Neural progenitor cell (in vitro differentiated cells): ENCODE results near the gene MEI1. TPM values are rescaled to one million over a fixed set of nuclear protein-coding genes. Genes with fewer than 3 reads are reported as not detected.

Source experiments
- DNase-seq: peaks from one replicate; pipeline ENCODE4 v3.0.0-alpha.2; 2016; ENCODE audit warnings: low spot score
- H2AFZ ChIP-seq: fragments of 200-600 bp; sonication (generic); replicated peaks from 2 replicates; pipeline ENCODE4 v1.6.1; 2016; ENCODE audit warnings: antibody characterized with exemption
- H3F3A ChIP-seq: fragments of 200-600 bp; sonication (generic); 2 replicates; pipeline ENCODE4 v1.6.1; 2016; ENCODE audit warnings: antibody characterized with exemption, low read depth
- H3K27ac ChIP-seq: fragments of 200-600 bp; sonication (generic); 2 replicates; pipeline ENCODE4 v1.5.1; 2016; ENCODE audit warnings: mild to moderate bottlenecking
- H3K27me3 ChIP-seq: fragments of 200-600 bp; sonication (generic); 2 replicates; pipeline ENCODE4 v1.6.1; 2016; ENCODE audit warnings: mild to moderate bottlenecking, moderate library complexity
- H3K36me3 ChIP-seq: fragments of 200-600 bp; sonication (generic); 2 replicates; pipeline ENCODE4 v1.5.1; 2016
- H3K4me1 ChIP-seq: fragments of 200-600 bp; sonication (generic); 2 replicates; pipeline ENCODE4 v1.6.1; 2016; ENCODE audit warnings: mixed run types
- H3K4me2 ChIP-seq: fragments of 200-600 bp; sonication (generic); 2 replicates; pipeline ENCODE4 v1.6.1; 2016
- H3K4me3 ChIP-seq: fragments of 200-600 bp; sonication (generic); 2 replicates; pipeline ENCODE4 v1.5.1; 2016
- H3K79me2 ChIP-seq: fragments of 200-600 bp; sonication (generic); 2 replicates; pipeline ENCODE4 v1.6.1; 2016; ENCODE audit warnings: low read depth
- H3K9ac ChIP-seq: fragments of 200-600 bp; sonication (generic); 2 replicates; pipeline ENCODE4 v1.6.1; 2016
- H3K9me3 ChIP-seq: fragments of 200-600 bp; sonication (generic); 2 replicates; pipeline ENCODE4 v1.5.1; 2016; ENCODE audit warnings: low read depth
- H4K20me1 ChIP-seq: fragments of 200-600 bp; sonication (generic); 2 replicates; pipeline ENCODE4 v1.6.1; 2016; ENCODE audit warnings: low read depth
- H3K27ac Mint-ChIP-seq: 3 replicates; pipeline ENCODE4 v1.8.0; 2021; ENCODE audit warnings: mixed read lengths
- H3K27me3 Mint-ChIP-seq: 2 replicates; pipeline ENCODE4 v1.8.0; 2022; ENCODE audit warnings: low read depth, mild to moderate bottlenecking, inconsistent platforms, moderate library complexity, mixed read lengths; ENCODE audit not compliant: insufficient read depth
- H3K36me3 Mint-ChIP-seq: 3 replicates; pipeline ENCODE4 v1.8.0; 2021; ENCODE audit warnings: mixed read lengths
- H3K4me1 Mint-ChIP-seq: 3 replicates; pipeline ENCODE4 v1.8.0; 2021; ENCODE audit warnings: mixed read lengths
- H3K4me3 Mint-ChIP-seq: 3 replicates; pipeline ENCODE4 v1.8.0; 2021; ENCODE audit warnings: mild to moderate bottlenecking, moderate library complexity, mixed read lengths
- H3K9me3 Mint-ChIP-seq: 3 replicates; pipeline ENCODE4 v1.8.0; 2020; ENCODE audit warnings: mixed read lengths
- CTCF ChIP-seq: fragments of 200-600 bp; sonication (generic); IDR thresholded peaks from 2 replicates; pipeline ENCODE4 v1.5.1; 2017; ENCODE audit warnings: antibody characterized with exemption, mild to moderate bottlenecking
- EZH2 ChIP-seq: fragments of 200-600 bp; sonication (generic); IDR thresholded peaks from 2 replicates; pipeline ENCODE4 v1.6.1; 2017; ENCODE audit warnings: antibody characterized with exemption, mild to moderate bottlenecking, moderate library complexity
- EZH2phosphoT487 ChIP-seq: fragments of 200-600 bp; sonication (generic); IDR thresholded peaks from 2 replicates; pipeline ENCODE4 v1.6.1; 2017; ENCODE audit warnings: antibody characterized with exemption
- total RNA-seq: library from RNA; depleted of rRNA; stranded (reverse); fragments of >200 nt; gene quantifications from 2 replicates; pipeline ENCODE4 v1.2.3, GENCODE V29; 2015; ENCODE audit warnings: low replicate concordance

MEI1 gene
- total RNA-seq, 1 donor from 2014 or later, result not detected

GRCh38 chr22:41758231-41758630, 58.9 kb downstream of the MEI1 start:
- Mint-ChIP-seq H3K4me3 (no peak overlapping the region), H3K9me3 (no peaks in the 10 kb centered on the region), H3K36me3 (no peaks in the 10 kb centered on the region), H3K27me3 (peaks cover 6% of the 10 kb centered on the region), H3K4me1 (peaks cover 10% of the 10 kb centered on the region), H3K27ac (no peak overlapping the region)
- Histone ChIP-seq H3K4me3 (no peak overlapping the region), H3K36me3 (no peaks in the 10 kb centered on the region), H3K4me2 (no peak overlapping the region), H3K4me1 (peaks cover 1% of the 10 kb centered on the region), H3K79me2 (no peaks in the 10 kb centered on the region), H3K9me3 (no peaks in the 10 kb centered on the region), H3K9ac (no peak overlapping the region), H2AFZ (no peak overlapping the region), H3K27ac (no peak overlapping the region), H3K27me3 (no peaks in the 10 kb centered on the region), H4K20me1 (no peaks in the 10 kb centered on the region), H3F3A (peaks cover 8% of the 10 kb centered on the region)
- TF ChIP-seq EZH2 (no peak), CTCF (no peak), EZH2phosphoT487 (no peak)
- no peak for DNase-seq

GRCh38 chr22:41762980-41763779, 63.9 kb downstream of the MEI1 start:
- peaks cover 10% of the 10 kb centered on the region for H3K4me1 Mint-ChIP-seq
- TF ChIP-seq CTCF (peak; percentile 90), EZH2 (no peak)
- Histone ChIP-seq H3K36me3 (no peaks in the 10 kb centered on the region), H3K27ac (no peak overlapping the region), H3K4me1 (peaks cover 3% of the 10 kb centered on the region), H4K20me1 (no peaks in the 10 kb centered on the region), H3K9ac (no peak overlapping the region), H3K27me3 (no peaks in the 10 kb centered on the region), H3K79me2 (no peaks in the 10 kb centered on the region), H3K4me2 (no peak overlapping the region), H3K9me3 (no peaks in the 10 kb centered on the region), H3F3A (peaks cover 13% of the 10 kb centered on the region), H2AFZ (peak overlapping the region; percentile 73), H3K4me3 (no peak overlapping the region)
- no peak overlapping the region for H3K4me3 Mint-ChIP-seq
- H3K27ac Mint-ChIP-seq, result peak overlapping the region; percentile 46
- peak; percentile 91 for DNase-seq
- H3K36me3 Mint-ChIP-seq, result no peaks in the 10 kb centered on the region
- H3K27me3 Mint-ChIP-seq, result no peaks in the 10 kb centered on the region
- H3K9me3 Mint-ChIP-seq, result no peaks in the 10 kb centered on the region

- Histone ChIP-seq H3K27ac (no peak overlapping the region), H3K27me3 (no peaks in the 10 kb centered on the region), H3F3A (peaks cover 13% of the 10 kb centered on the region), H3K36me3 (no peaks in the 10 kb centered on the region), H3K9me3 (no peaks in the 10 kb centered on the region), H4K20me1 (no peaks in the 10 kb centered on the region), H2AFZ (no peak overlapping the region), H3K79me2 (no peaks in the 10 kb centered on the region), H3K4me1 (peaks cover 3% of the 10 kb centered on the region), H3K4me2 (no peak overlapping the region), H3K9ac (no peak overlapping the region), H3K4me3 (no peak overlapping the region)
- Mint-ChIP-seq H3K27me3 (no peaks in the 10 kb centered on the region), H3K27ac (no peak overlapping the region), H3K9me3 (no peaks in the 10 kb centered on the region), H3K36me3 (no peaks in the 10 kb centered on the region), H3K4me3 (no peak overlapping the region), H3K4me1 (peaks cover 7% of the 10 kb centered on the region)
- DNase-seq, result no peak
- TF ChIP-seq CTCF (no peak), EZH2phosphoT487 (no peak), EZH2 (no peak)
These were observed 67.2 kb downstream of the MEI1 start for GRCh38 chr22:41766476-41766875.
